Epithelial cell of prostate (primary cell): ENCODE data around the gene SLMAP.
A peak's percentile ranks its signal among the peaks of the same experiment; 100 is the strongest.

Experiments
- DNase-seq: peaks from one replicate; pipeline ENCODE4 v3.0.0-alpha.2; 2011; ENCODE audit warnings: low read depth, low spot score
- H3K27ac ChIP-seq: fragments of 450-650 bp; 2 replicates; pipeline ENCODE4 v1.5.1; 2017; ENCODE audit warnings: mild to moderate bottlenecking

The SLMAP gene

GRCh38 chr3:57927916-57928315 lies 171.8 kb downstream of the SLMAP start:
- no peak for DNase-seq
- no peak overlapping the region for H3K27ac ChIP-seq

GRCh38 chr3:57928511-57928910 lies 172.4 kb downstream of the SLMAP start:
- DNase-seq, result no peak
- H3K27ac ChIP-seq, result no peak overlapping the region

- DNase-seq, result no peak
- H3K27ac ChIP-seq, result no peak overlapping the region
Observed at GRCh38 chr3:57929988-57930387, 173.9 kb downstream of the SLMAP start.

- DNase-seq, result no peak
- H3K27ac ChIP-seq, result no peak overlapping the region
Observed at GRCh38 chr3:57933602-57934001, 177.5 kb downstream of the SLMAP start.

DNA sequence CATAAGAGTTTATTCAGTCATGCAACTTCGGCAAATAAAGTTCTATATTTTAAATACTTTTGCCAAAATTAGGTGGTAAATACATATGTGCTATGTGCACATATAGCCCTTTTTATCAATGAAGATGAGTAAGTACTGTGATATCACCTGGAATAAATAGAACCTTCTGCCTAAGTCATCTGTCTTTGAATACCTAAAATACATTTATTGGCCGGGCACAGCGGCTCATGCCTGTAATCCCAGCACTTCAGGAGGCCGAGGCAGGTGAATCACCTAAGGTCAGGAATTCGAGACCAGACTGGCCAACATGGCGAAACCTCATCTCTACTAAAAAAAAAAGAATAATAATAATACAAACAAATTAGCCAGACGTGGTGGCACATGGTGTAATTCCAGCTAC lies 178.3 kb downstream of the SLMAP start:
- DNase-seq, result no peak
- H3K27ac ChIP-seq, result no peak overlapping the region

DNA sequence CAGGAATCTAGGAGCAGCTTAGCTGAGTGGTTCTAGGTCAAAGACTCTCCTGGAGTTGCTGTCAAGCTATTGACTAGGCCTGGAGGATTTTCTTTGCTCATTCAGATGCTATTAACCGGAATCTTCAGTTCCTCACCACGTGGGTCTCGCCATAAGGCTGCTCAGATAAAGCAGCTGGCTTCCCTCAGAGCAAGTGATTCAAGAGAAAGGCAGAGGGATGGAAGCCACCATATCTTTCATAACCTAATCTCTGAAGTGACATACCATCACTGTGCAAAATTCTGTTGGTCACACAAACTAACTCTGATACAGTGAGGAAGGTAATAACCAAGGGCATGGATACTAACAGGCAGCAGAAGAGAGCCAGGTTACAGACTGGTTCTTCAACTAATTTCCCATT lies 179.4 kb downstream of the SLMAP start:
- no peak for DNase-seq
- no peak overlapping the region for H3K27ac ChIP-seq

GRCh38 chr3:57937092-57937491 lies 181.0 kb downstream of the SLMAP start:
- H3K27ac ChIP-seq, result no peak overlapping the region
- no peak for DNase-seq

DNA sequence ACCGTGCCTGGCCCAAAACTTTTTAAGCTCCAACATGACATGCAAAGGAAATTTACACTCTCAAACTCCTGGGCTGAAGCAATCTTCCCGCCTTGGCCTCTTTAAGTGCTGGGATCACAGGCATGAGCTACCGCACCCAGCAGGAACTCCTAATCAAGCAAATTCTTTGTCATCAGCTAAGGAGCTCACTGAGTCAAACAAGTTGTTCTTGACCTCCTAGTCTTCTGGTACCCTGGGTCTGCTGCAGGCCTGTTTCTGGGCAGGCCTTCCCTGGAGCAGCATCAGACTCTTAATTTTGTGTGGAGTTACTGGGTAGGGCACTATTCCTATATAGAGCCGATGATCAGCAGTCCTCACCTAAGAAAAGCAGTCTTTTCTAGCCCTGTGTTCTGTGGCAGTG lies 183.7 kb downstream of the SLMAP start:
- no peak overlapping the region for H3K27ac ChIP-seq
- DNase-seq, result no peak

DNA sequence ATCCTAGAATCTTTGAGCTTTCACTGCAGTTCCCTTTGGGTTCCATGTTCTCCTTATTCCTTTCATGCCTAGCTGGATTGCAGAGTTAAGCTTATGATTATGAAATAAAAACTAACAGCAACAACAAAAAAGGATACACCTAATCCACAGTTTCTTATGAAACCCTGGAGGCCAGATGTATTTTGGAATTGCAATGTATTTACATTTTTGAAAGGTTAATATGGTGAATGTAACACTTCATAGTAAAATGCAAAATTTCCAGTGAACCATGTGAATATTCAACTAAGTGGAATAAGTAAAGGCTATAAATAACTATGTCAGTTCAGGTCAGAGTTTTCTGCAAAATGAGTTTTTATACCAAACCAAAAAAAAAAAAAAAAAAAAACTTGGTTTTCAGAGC lies 186.3 kb downstream of the SLMAP start:
- H3K27ac ChIP-seq, result no peak overlapping the region
- no peak for DNase-seq

- no peak overlapping the region for H3K27ac ChIP-seq
- DNase-seq, result no peak
Observed at GRCh38 chr3:57942872-57943283, 186.8 kb downstream of the SLMAP start.

DNA sequence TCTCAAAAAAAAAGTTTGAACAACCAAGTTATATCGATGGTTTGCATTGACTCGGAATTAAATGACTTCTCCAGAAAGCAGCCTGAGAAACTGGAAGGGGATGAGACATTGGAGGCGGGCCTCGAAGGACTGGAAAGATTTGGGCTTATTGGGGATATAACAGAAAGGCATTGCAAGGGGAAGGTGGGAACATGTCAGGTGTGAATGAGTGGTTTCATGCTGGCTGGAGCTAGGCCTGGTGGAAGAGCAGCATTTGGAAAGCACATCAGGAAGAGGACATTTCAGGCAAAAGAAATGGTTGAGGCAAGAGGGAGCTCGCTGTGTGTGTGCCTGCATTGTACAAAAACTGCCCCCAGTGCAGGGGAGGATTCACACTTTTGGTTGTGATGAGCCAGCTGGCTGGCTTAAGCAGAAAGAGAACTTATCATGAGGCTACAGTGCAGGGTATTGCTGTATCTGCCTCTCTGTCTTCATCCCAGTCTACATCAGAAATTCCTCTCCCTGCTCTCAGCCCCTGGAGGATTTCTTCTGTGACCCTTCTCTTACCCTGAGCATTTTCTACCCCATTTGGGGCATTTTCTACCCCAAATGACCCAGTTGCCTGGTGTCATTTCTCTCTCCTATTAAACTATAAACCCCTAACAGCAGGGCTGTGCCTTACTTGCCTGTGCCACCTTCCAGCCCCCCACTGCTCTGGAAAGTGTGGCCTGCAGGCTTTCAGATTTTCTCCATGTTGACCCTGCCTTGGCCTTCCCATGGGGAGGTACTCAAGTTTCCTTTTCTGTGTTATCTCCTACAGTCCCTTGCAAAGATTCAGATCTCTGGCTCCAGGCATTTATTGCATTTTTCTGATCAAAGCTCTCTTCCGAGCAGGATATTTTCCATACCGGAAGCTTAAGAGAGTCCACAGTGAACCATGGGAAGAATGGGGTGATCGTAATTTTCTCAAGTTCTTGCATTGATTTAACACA lies 187.7 kb downstream of the SLMAP start:
- no peak overlapping the region for H3K27ac ChIP-seq
- DNase-seq, result no peak

GRCh38 chr3:57946970-57947381 lies 190.9 kb downstream of the SLMAP start:
- no peak for DNase-seq
- no peak overlapping the region for H3K27ac ChIP-seq

DNA sequence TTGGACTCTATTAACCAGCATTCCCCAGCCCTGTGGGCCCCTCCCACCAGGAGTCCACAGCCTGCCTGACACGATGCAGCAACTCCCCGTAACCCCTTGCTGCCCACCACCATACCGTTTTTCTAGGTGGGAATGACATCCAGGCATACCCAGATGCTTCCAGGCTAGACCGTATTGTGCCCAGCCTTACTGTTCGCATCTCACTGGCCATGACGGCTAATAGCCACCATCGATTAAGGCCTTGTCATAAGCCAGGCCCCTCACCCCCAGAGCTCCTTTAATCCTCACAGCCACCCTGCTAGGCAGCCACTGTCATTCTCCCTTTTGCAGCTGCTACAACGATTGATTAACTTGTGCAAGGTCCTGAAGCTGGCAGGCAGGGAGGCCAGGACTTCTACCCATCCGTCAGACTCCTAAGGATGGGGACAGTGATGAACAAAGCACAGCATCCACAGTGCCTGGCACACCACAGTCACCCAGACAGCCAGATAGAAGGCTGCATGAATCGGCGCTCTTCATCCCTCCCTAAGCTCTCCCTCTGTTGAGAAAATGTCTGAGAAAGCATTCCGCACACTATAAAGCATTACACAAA lies 192.1 kb downstream of the SLMAP start:
- no peak overlapping the region for H3K27ac ChIP-seq

DNA sequence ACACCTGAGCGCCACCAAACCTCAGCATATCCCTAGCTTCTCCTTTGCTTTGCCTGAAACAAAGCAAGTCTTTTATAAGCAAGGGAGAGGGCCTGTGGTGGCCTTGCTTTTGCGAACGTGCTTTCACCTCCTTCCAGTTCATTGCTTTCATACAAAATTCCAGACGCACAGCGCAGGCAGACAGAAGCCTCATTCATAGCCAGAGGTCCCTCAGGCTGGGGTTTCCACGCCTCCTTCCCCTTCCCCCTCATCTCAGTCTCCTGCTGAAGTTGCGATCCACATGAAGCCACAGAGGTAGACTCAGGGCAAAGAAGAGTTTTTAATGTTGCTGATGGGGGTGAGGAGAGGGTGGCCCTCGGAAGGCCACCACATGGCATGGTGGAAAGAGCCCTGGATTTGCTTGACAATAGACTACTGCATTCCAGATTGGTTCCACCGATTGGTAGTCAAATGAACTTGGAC lies 192.7 kb downstream of the SLMAP start:
- no peak for DNase-seq
- no peak overlapping the region for H3K27ac ChIP-seq

More for the DNA sequence above, 192.1 kb downstream of the SLMAP start:
- no peak for DNase-seq

- no peak for DNase-seq
- peak overlapping the region; percentile 11 for H3K27ac ChIP-seq
Observed at GRCh38 chr3:57949344-57949743, 193.2 kb downstream of the SLMAP start.

DNA sequence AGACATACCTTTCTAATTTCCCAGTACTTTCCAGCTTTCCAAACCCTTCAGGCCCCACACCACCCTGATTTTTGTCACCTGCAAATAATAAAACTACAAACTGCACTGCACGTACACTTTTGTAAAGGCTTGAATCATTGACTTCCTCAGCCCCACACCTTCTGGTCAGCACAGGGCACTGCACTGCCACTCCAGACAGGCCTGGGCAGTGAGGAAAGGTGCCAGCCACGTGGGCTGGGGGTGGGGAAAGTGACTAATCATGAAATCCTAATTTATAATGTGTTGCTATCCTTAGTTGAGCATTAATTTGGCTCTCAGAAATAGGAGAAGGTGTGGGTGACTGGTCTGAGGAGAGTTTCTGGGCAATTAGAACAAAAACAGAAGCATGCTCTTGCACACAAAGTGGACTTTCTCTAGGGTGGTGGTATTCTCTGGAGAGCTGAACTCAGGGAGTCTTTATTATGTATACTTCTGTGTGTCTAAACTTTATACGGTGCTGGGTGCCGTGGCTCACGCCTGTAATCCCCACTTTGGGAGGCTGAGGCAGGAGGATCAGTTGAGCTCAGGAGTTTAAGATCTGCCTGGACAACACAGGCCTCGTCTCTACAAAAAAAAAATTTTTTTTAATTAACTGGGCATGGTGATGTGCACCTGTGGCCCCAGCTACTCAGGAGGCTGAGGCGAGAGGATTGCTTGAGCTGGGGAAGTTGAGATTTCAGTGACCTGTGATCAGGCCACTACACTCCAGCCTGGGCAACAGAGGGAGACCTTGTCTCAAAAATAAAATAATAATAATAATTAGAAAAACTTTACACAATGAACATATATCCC lies 193.9 kb downstream of the SLMAP start:
- no peak for DNase-seq
- H3K27ac ChIP-seq, result peak overlapping the region; percentile 11

DNA sequence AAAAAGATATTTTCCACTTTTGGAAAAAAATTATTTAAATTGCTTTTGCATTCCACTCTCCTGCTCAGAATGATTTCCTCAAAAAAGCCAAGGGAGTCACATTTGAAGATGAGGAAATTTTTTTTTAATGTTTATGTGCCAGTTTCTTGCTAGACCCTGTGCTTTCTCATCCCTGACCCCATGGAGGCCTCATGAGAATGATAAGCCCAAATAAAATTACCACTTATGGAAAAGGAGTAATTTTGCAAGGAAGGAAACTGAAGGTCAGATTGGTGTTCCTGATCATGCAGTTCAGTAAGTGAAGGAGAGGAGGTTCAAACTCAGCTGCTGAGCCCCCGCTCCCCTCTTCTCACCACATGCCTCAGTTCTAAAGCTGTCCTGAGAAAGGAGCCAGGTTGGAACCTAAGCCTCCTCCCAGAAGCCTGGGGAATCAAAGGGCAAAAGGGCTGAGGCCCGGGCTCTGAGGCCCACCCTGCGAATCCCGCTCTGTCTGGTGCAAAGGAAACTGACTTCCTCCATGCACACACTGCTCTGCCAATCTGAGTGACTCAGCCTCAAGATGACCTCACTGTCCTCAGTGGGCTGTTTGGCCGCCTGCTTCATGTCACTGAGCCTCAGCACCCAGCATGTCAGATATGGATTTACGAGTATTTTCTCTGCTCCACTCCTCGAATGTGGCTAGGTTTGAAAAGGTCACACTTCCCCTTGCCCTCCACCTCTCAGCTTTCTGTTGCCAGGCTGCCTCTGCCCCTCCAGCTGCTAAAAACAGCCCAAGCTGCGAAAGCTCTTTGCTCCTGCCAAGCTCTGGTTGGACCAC lies 195.2 kb downstream of the SLMAP start:
- no peak overlapping the region for H3K27ac ChIP-seq
- no peak for DNase-seq

DNA sequence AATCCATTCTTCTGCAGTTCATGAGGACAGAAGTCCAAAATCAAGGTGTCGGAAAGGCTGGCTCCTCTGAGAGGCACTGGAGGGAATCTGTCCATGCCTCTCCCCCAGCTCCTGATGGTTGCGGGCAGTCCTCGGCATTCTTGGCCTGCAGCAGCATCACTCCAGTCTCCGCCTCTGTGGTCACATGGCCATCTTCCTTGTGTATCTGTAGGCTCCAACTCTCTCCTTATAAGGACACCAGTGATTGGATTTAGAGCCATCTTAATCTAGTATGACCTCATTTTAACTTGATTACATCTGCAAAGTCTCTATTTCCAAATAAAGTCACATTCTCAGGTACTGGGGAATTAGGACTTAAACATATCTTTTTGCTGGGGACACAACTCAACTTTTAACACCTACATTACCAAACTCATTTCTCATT lies 196.1 kb downstream of the SLMAP start:
- H3K27ac ChIP-seq, result no peak overlapping the region
- DNase-seq, result no peak

GRCh38 chr3:57952651-57953050 lies 196.5 kb downstream of the SLMAP start:
- no peak for DNase-seq
- H3K27ac ChIP-seq, result no peak overlapping the region

GRCh38 chr3:57953576-57953975 lies 197.5 kb downstream of the SLMAP start:
- no peak overlapping the region for H3K27ac ChIP-seq
- no peak for DNase-seq
